RWPE1 (cell line): ENCODE results near the gene SLC13A3.

Experiments used
- CTCF ChIA-PET: fragments of 350-600 bp; sonication (Branson Sonifier 250); formaldehyde crosslinking; extraction: SDS; loops from one replicate; lab custom pipeline; 2021; lab: Yijun Ruan, JAX
- POLR2A ChIA-PET: fragments of 400-600 bp; formaldehyde crosslinking; extraction: SDS; loops from one replicate; lab custom pipeline; 2020; ENCODE audit warnings: antibody characterized with exemption; ENCODE audit not compliant: low non-redundant PET; lab: Yijun Ruan, JAX
- DNase-seq: peaks from one replicate; pipeline ENCODE4 v3.0.0; 2012; ENCODE audit warnings: low spot score
- H3K27ac ChIP-seq: fragments of 450-650 bp; 2 replicates; pipeline ENCODE4 v1.5.1; 2017
- TF ChIP-seq, protein P1 (sequence below): fragments of 450-650 bp; conservative IDR thresholded peaks from 2 replicates; pipeline ENCODE4 v1.5.1; 2017; ENCODE audit warnings: low read depth, mild to moderate bottlenecking

The SLC13A3 gene

GRCh38 chr20:46670228-46670584 is 18.9 kb upstream of the SLC13A3 start:
- CTCF ChIA-PET: no interaction called here
- H3K27ac ChIP-seq: no peak overlapping the region
- no peak for DNase-seq
- TF ChIP-seq, protein P1, sequence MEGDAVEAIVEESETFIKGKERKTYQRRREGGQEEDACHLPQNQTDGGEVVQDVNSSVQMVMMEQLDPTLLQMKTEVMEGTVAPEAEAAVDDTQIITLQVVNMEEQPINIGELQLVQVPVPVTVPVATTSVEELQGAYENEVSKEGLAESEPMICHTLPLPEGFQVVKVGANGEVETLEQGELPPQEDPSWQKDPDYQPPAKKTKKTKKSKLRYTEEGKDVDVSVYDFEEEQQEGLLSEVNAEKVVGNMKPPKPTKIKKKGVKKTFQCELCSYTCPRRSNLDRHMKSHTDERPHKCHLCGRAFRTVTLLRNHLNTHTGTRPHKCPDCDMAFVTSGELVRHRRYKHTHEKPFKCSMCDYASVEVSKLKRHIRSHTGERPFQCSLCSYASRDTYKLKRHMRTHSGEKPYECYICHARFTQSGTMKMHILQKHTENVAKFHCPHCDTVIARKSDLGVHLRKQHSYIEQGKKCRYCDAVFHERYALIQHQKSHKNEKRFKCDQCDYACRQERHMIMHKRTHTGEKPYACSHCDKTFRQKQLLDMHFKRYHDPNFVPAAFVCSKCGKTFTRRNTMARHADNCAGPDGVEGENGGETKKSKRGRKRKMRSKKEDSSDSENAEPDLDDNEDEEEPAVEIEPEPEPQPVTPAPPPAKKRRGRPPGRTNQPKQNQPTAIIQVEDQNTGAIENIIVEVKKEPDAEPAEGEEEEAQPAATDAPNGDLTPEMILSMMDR: no peak
- POLR2A ChIA-PET: no interaction called here

DNA sequence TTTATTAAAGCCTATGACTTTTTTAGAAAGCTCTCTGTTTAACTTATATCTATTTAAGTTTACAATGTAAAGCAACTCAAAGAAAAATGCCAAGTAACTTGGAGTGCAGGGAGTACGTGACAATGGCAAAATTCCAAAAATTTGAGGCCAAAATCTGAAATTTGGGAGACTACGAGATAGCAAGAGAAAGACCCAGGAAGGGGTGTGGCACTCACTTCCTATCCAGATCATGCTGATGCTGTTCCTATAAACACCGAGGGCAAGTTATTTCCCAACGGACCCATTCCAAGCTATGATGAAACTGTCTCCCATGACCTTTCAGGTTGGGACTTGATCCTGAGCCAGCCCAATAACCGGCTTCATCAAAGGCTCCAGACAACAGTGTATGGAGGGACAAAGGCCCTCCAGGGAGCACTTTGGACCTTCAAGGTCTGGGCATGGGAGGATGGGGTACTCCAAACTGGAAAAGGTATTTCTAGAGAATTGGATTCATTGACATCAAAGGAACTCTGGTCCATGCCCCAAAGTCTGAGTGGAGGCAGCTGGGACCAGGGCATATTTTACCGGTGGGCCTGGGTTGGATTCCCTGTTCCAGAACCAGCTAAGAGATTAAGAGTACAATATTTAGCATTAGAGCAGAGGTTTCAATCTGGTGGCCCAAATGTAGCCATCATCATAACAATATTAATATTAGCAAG is 15.7 kb upstream of the SLC13A3 start:
- CTCF ChIA-PET: interaction anchor here (1.2 kb wide), 2 partner anchors 10 to 14 kb away, joined by 5 to 8 read pairs; no protein-coding TSS in a partner anchor
- TF ChIP-seq, protein P1: no peak
- peak; percentile 81 for DNase-seq
- peak overlapping the region; percentile 18; the same call in 1 of the 2 replicates for H3K27ac ChIP-seq
- POLR2A ChIA-PET: no interaction called here

DNA sequence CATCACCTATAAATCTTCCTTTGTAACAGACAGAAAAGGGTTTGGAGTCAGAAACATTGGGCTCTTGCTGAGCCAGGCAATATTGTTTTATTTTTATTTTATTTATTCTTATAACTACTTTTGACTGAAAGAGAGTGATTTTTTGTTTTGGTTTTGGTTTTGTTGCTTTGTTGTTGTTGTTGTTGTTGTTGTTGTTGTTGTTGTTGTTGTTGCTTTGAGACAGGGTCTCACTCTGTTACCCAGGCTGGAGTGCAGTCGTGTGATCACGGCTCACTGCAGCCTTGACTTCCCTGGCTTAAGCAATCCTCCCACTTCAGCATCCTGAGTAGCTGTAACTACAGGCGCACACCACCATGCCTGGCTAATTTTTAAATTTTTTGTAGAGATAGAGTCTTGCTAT is 15.0 kb upstream of the SLC13A3 start:
- ChIA-PET CTCF (interaction anchor here (1.2 kb wide), 1 partner anchor 9 kb away, joined by 8 read pairs; no protein-coding TSS in a partner anchor), POLR2A (no interaction called here)
- DNase-seq: no peak
- TF ChIP-seq, protein P1: no peak
- H3K27ac ChIP-seq: peak overlapping the region; percentile 18; the same call in 1 of the 2 replicates

- no peak overlapping the region for H3K27ac ChIP-seq
- DNase-seq: no peak
- CTCF ChIA-PET: no interaction called here
- TF ChIP-seq, protein P1: no peak
- POLR2A ChIA-PET: no interaction called here
These were observed 14.3 kb upstream of the SLC13A3 start for GRCh38 chr20:46665602-46666001.

DNA sequence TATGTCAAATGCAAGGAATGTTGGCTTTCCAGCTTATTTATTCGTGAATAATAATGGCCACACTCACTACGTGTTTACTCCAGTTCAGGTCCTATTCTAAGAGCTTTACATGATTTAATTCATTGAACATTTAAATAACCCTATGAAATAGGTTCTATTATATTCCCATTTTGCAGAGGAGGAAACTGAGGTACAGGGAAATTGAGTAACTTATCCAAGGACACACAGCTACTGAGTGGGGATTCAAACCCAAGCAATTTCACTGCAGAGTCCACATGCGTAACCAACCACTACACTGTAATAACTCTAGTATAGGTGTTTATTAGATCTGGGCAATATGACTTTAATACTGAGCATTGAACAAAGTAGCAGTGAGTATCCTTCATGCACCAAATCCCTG is 12.3 kb upstream of the SLC13A3 start:
- ChIA-PET POLR2A (no interaction called here), CTCF (interaction anchor here (1.1 kb wide), 1 partner anchor 17 kb away, joined by 3 read pairs; no protein-coding TSS in a partner anchor)
- no peak for DNase-seq
- TF ChIP-seq, protein P1: no peak
- H3K27ac ChIP-seq: no peak overlapping the region

DNA sequence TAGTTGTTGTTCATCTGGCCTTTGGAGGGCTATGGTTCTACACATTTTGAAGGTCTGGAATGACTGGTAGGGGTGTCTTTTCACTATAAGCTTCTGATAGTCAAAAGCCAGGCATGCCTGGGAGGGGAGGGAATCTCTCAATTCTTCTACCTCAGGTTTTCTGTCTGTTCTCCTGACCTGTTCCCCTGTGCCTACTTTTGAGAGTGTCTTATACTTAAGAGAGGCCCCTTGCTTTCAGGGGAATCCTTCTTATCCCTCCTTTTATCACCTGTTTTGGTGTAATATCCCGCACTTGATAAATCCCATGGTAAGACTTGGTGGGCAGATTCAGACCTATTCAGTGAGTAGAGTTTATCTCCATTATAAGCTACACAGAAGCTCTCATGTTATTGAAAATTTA is 10.4 kb upstream of the SLC13A3 start:
- TF ChIP-seq, protein P1: no peak
- H3K27ac ChIP-seq: no peak overlapping the region
- CTCF ChIA-PET: interaction anchor here (0.6 kb wide), 1 partner anchor 53 kb away, joined by 3 read pairs; no protein-coding TSS in a partner anchor
- DNase-seq: no peak
- POLR2A ChIA-PET: no interaction called here
